SK-N-SH (cell line): ENCODE results near the gene MYH10. TPM values are rescaled to one million over a fixed set of nuclear protein-coding genes. Genes with fewer than 3 reads are reported as not detected.
A peak's percentile ranks its signal among the peaks of the same experiment; 100 is the strongest.

ENCODE experiments used
- CTCF ChIA-PET: fragments of 300-600, 350-600 bp; formaldehyde crosslinking; extraction: SDS; loops from one replicate; lab custom pipeline; 2021; lab: Yijun Ruan, JAX
- POLR2A ChIA-PET: fragments of 350-600 bp; sonication (Branson Sonifier 250); formaldehyde crosslinking; extraction: SDS; loops from one replicate; lab custom pipeline; 2020; ENCODE audit warnings: antibody characterized with exemption, inconsistent platforms; lab: Yijun Ruan, JAX
- DNase-seq: peaks from one replicate; pipeline ENCODE4 v3.0.0; 2012
- H2AFZ ChIP-seq: fragments of 200-600 bp; sonication (generic); 2 replicates; pipeline ENCODE4 v1.8.1; 2016; ENCODE audit warnings: antibody characterized with exemption, mild to moderate bottlenecking, low read depth
- H3F3A ChIP-seq: fragments of 200-600 bp; sonication (generic); replicated peaks from 2 replicates; pipeline ENCODE3; 2016; ENCODE audit warnings: antibody characterized with exemption, mild to moderate bottlenecking; ENCODE audit not compliant: insufficient read depth
- H3K27ac ChIP-seq, 2 experiments: fragments of 200-500 bp in 1 of 2; fragments of 200-600 bp in 1 of 2; sonication (Bioruptor generic) in 1 of 2; sonication (generic), shearing (Covaris generic) in 1 of 2; 2 replicates each; pipeline versions ENCODE4 v1.5.1 to v1.6.1; 2014 to 2016; ENCODE audit warnings: low read depth in 2 of 2, inconsistent platforms in 1 of 2, low read length in 1 of 2, mild to moderate bottlenecking in 1 of 2, mixed read lengths in 1 of 2
- H3K27me3 ChIP-seq: fragments of 200-600 bp; sonication (generic), shearing (Covaris generic); 2 replicates; pipeline ENCODE4 v1.6.1; 2016; ENCODE audit warnings: mixed run types; ENCODE audit not compliant: insufficient read depth
- H3K36me3 ChIP-seq, 2 experiments: fragments of 200-500 bp in 1 of 2; fragments of 200-600 bp in 1 of 2; sonication (Bioruptor generic) in 1 of 2; sonication (generic) in 1 of 2; replicated peaks in 1 of 2; 2 replicates each; pipeline versions ENCODE3 to v1.5.1; 2014 to 2016; ENCODE audit warnings: low read length in 1 of 2, mild to moderate bottlenecking in 1 of 2; ENCODE audit not compliant: insufficient read depth in 2 of 2, control insufficient read depth in 1 of 2
- H3K4me1 ChIP-seq, 2 experiments: fragments of 200-500 bp in 1 of 2; fragments of 200-600 bp in 1 of 2; sonication (Bioruptor generic) in 1 of 2; sonication (generic), shearing (Covaris generic) in 1 of 2; 2 replicates each; pipeline versions ENCODE4 v1.5.1 to v1.6.1; 2014 to 2016; ENCODE audit warnings: low read depth in 1 of 2, low read length in 1 of 2, mixed run types in 1 of 2; ENCODE audit not compliant: insufficient read depth in 2 of 2, control insufficient read depth in 1 of 2
- H3K4me2 ChIP-seq: fragments of 200-600 bp; sonication (generic), shearing (Covaris generic); 2 replicates; pipeline ENCODE4 v1.6.1; 2017; ENCODE audit warnings: mixed run types
- H3K4me3 ChIP-seq, 2 experiments: fragments of 200-500 bp in 1 of 2; fragments of 200-600 bp in 1 of 2; sonication (Bioruptor generic) in 1 of 2; sonication (generic), shearing (Covaris generic) in 1 of 2; 2 replicates each; pipeline versions ENCODE4 v1.5.1 to v1.8.1; 2014 to 2016; ENCODE audit warnings: low read depth in 2 of 2, inconsistent platforms in 1 of 2, low read length in 1 of 2, mild to moderate bottlenecking in 1 of 2, mixed read lengths in 1 of 2, moderate library complexity in 1 of 2
- H3K79me2 ChIP-seq: fragments of 200-600 bp; sonication (generic); 2 replicates; pipeline ENCODE4 v1.8.1; 2017; ENCODE audit warnings: mild to moderate bottlenecking; ENCODE audit not compliant: insufficient read depth
- H3K9ac ChIP-seq: fragments of 200-600 bp; sonication (generic); 2 replicates; pipeline ENCODE4 v1.6.1; 2017; ENCODE audit warnings: mixed run types
- H3K9me2 ChIP-seq: fragments of 200-600 bp; sonication (generic); 2 replicates; pipeline ENCODE4 v1.6.1; 2017; ENCODE audit warnings: mixed run types
- H3K9me3 ChIP-seq: fragments of 200-600 bp; sonication (generic); 2 replicates; pipeline ENCODE4 v1.6.1; 2017; ENCODE audit warnings: mixed run types, mild to moderate bottlenecking, moderate library complexity
- H4K20me1 ChIP-seq: fragments of 200-600 bp; sonication (generic); 2 replicates; pipeline ENCODE4 v1.6.1; 2017; ENCODE audit warnings: mild to moderate bottlenecking, mixed run types; ENCODE audit not compliant: insufficient read depth
- CHD2 ChIP-seq: fragments of 150-350 bp; IDR thresholded peaks from 2 replicates; pipeline ENCODE4 v1.6.1; 2018; ENCODE audit warnings: low read length; ENCODE audit not compliant: partially characterized antibody
- EZH2phosphoT487 ChIP-seq: fragments of 200-600 bp; sonication (generic); IDR thresholded peaks from 2 replicates; pipeline ENCODE4 v1.6.1; 2017; ENCODE audit warnings: low read depth, mixed run types, mild to moderate bottlenecking, antibody characterized with exemption, moderate library complexity, borderline replicate concordance
- FOSL2 ChIP-seq: IDR thresholded peaks from 2 replicates; pipeline ENCODE4 v1.4.0; 2012; ENCODE audit warnings: low read depth, mild to moderate bottlenecking, moderate library complexity, borderline replicate concordance
- GABPA ChIP-seq: IDR thresholded peaks from 2 replicates; pipeline ENCODE4 v1.4.0; 2012; ENCODE audit warnings: low read depth, mild to moderate bottlenecking
- MXI1 ChIP-seq: IDR thresholded peaks from 2 replicates; pipeline ENCODE4 v1.6.1; 2012; ENCODE audit warnings: mild to moderate bottlenecking, low read depth, low read length, improper control_type of control experiment
- NFIC ChIP-seq: IDR thresholded peaks from 2 replicates; pipeline ENCODE4 v1.4.0; 2012; ENCODE audit warnings: borderline replicate concordance
- RAD21 ChIP-seq: IDR thresholded peaks from 2 replicates; pipeline ENCODE4 v1.6.1; 2012; ENCODE audit warnings: mild to moderate bottlenecking, low read length
- RCOR1 ChIP-seq: fragments of 150-350 bp; IDR thresholded peaks from 2 replicates; pipeline ENCODE4 v1.6.1; 2017; ENCODE audit warnings: antibody characterized with exemption, low read length
- RFX5 ChIP-seq: IDR thresholded peaks from 2 replicates; pipeline ENCODE4 v1.6.1; 2012; ENCODE audit warnings: mild to moderate bottlenecking, improper control_type of control experiment, low read length
- SIN3A ChIP-seq: IDR thresholded peaks from 2 replicates; pipeline ENCODE4 v1.6.1; 2012; ENCODE audit warnings: low read depth, mild to moderate bottlenecking, low read length, moderate library complexity, borderline replicate concordance
- TAF1 ChIP-seq: IDR thresholded peaks from 2 replicates; pipeline ENCODE4 v1.6.1; 2012; ENCODE audit warnings: low read depth, mild to moderate bottlenecking, low read length, moderate library complexity, borderline replicate concordance
- YY1 ChIP-seq: IDR thresholded peaks from 2 replicates; pipeline ENCODE4 v1.4.0; 2012; ENCODE audit warnings: low read depth, mild to moderate bottlenecking
- WGBS: methylation state at CpG from one replicate; pipeline ENCODE4 v1.1.6; 2017; ENCODE audit warnings: low lambda C conversion rate; 5-methylcytosine and 5-hydroxymethylcytosine counted together
- polyA plus RNA-seq, 3 experiments: library from polyadenylated mRNA; depleted of rRNA; stranded (reverse); fragments of >200 nt; gene quantifications; 2 replicates each; pipeline ENCODE4 v1.2.3, GENCODE V29; 2012
- TF ChIP-seq, protein P1 (sequence below): fragments of 150-350 bp; IDR thresholded peaks from 2 replicates; pipeline ENCODE4 v1.6.1; 2016; ENCODE audit warnings: mild to moderate bottlenecking, low read depth, low read length
- TF ChIP-seq, protein P2 (sequence below): IDR thresholded peaks from 2 replicates; pipeline ENCODE4 v1.4.0; 2012; ENCODE audit warnings: low read depth
- TF ChIP-seq, protein P3 (sequence below): IDR thresholded peaks from 2 replicates; pipeline ENCODE4 v1.4.0; 2012; ENCODE audit warnings: low read depth, borderline replicate concordance
- TF ChIP-seq, protein P4 (sequence below): fragments of 150-350 bp; IDR thresholded peaks from 2 replicates; pipeline ENCODE4 v1.6.1; 2017; ENCODE audit warnings: antibody characterized with exemption, low read length, low read depth, borderline replicate concordance

MYH10 gene
- polyA plus RNA-seq, 1 of the 3 experiments (the other 2 are of a cell fraction), result 64.2 TPM

DNA sequence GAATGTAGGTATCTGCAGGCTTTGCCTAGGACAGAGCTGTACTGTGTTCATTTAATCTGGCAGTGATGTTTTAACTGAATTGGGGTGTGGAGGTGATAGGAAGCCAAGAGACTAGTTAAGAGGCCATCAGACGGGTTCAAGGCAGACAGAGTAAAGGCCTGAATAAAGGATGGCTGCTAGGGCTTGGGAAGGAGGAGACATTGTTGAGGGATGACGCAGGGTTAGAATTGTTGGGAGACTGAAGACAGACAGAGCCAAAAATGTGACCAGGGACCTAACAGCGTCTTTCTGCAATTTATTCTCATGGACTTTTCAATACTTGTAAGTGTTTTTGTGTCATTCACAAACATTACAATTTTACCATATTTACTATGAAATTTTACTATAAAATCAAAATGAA is 48.6 kb upstream of the MYH10 start:
- Histone ChIP-seq H2AFZ (no peak overlapping the region), H3K4me2 (no peak overlapping the region), H3K79me2 (no peaks in the 10 kb centered on the region), H3K27me3 (no peaks in the 10 kb centered on the region), H3K9me2 (no peaks in the 10 kb centered on the region), H3K4me1 (peaks cover 4 to 17% of the 10 kb centered on the region in 2 experiments; a peak in 3 of 4 replicates), H3K27ac (no peak overlapping the region), H4K20me1 (no peaks in the 10 kb centered on the region), H3K9ac (no peak overlapping the region), H3K9me3 (no peaks in the 10 kb centered on the region), H3K36me3 (no peaks in the 10 kb centered on the region), H3F3A (peaks cover 23% of the 10 kb centered on the region), H3K4me3 (no peak overlapping the region)
- POLR2A ChIA-PET, result no interaction called here
- CTCF ChIA-PET, result interaction anchor here (1.5 to 2.4 kb wide), 2 partner anchors 20 to 67 kb away, joined by 4 to 10 read pairs; no protein-coding TSS in a partner anchor
- TF ChIP-seq MXI1 (no peak), CHD2 (no peak), YY1 (no peak), NFIC (no peak), RCOR1 (no peak), TAF1 (no peak), EZH2phosphoT487 (no peak), GABPA (no peak)
- TF ChIP-seq, protein P1, sequence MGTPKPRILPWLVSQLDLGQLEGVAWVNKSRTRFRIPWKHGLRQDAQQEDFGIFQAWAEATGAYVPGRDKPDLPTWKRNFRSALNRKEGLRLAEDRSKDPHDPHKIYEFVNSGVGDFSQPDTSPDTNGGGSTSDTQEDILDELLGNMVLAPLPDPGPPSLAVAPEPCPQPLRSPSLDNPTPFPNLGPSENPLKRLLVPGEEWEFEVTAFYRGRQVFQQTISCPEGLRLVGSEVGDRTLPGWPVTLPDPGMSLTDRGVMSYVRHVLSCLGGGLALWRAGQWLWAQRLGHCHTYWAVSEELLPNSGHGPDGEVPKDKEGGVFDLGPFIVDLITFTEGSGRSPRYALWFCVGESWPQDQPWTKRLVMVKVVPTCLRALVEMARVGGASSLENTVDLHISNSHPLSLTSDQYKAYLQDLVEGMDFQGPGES, result no peak
- TF ChIP-seq, protein P2, sequence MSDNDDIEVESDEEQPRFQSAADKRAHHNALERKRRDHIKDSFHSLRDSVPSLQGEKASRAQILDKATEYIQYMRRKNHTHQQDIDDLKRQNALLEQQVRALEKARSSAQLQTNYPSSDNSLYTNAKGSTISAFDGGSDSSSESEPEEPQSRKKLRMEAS, result no peak
- TF ChIP-seq, protein P3, sequence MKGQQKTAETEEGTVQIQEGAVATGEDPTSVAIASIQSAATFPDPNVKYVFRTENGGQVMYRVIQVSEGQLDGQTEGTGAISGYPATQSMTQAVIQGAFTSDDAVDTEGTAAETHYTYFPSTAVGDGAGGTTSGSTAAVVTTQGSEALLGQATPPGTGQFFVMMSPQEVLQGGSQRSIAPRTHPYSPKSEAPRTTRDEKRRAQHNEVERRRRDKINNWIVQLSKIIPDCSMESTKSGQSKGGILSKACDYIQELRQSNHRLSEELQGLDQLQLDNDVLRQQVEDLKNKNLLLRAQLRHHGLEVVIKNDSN, result no peak
- DNase-seq, result no peak
- 76% methylated on average over 3 of the region's 3 CpGs for WGBS

DNA sequence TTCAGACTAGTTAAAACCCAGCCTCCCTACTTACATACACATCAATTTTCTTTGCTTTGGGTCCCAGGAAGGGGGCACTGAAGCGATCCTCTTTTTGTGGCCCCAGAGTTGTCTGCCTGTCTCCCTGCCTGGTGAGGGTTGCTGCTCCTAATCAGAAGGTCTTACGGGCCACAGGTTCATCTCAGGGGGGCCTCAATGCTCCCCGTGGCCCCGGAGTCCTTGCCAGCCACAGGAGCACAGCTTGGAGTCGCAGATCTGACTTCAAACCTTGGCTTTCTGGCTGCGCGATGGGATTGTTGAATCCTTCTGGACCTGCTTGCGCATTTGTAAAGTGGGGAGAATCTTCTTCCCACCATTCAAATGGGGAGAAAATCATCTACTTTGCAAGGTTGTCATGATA is 44.8 kb upstream of the MYH10 start:
- POLR2A ChIA-PET, result no interaction called here
- DNase-seq, result no peak
- 0 out of 4 replicates have a peak overlapping the region, but pooled peaks of 1 of the 2 experiments have one; percentile 64 for H3K27ac ChIP-seq

More for the DNA sequence above, 44.8 kb upstream of the MYH10 start:
- H3K4me2 ChIP-seq, result no peak overlapping the region
- H3F3A ChIP-seq, result peaks cover 11% of the 10 kb centered on the region
- H3K4me1 ChIP-seq, result peaks cover 15 to 18% of the 10 kb centered on the region in 2 experiments; a peak in 3 of 4 replicates
- no peaks in the 10 kb centered on the region for H3K27me3 ChIP-seq
- no peaks in the 10 kb centered on the region for H3K79me2 ChIP-seq
- CTCF ChIA-PET, result interaction anchor here (1.1 kb wide), 1 partner anchor 70 kb away, joined by 4 read pairs; no protein-coding TSS in a partner anchor
- no peaks in the 10 kb centered on the region for H4K20me1 ChIP-seq
- TF ChIP-seq RAD21, result no peak
- TF ChIP-seq, protein P1, result no peak
- no peak for TF ChIP-seq GABPA
- TF ChIP-seq NFIC, result no peak
- TF ChIP-seq FOSL2, result no peak
- no peak for TF ChIP-seq SIN3A
- TF ChIP-seq EZH2phosphoT487, result no peak
- TF ChIP-seq MXI1, result no peak
- TF ChIP-seq, protein P4, sequence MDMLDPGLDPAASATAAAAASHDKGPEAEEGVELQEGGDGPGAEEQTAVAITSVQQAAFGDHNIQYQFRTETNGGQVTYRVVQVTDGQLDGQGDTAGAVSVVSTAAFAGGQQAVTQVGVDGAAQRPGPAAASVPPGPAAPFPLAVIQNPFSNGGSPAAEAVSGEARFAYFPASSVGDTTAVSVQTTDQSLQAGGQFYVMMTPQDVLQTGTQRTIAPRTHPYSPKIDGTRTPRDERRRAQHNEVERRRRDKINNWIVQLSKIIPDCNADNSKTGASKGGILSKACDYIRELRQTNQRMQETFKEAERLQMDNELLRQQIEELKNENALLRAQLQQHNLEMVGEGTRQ, result no peak
- TF ChIP-seq RFX5, result no peak
- H3K36me3 ChIP-seq, result no peaks in the 10 kb centered on the region
- no peaks in the 10 kb centered on the region for H3K9me3 ChIP-seq
- H3K4me3 ChIP-seq, result no peak overlapping the region
- H3K9me2 ChIP-seq, result no peaks in the 10 kb centered on the region
- H3K9ac ChIP-seq, result no peak overlapping the region
- H2AFZ ChIP-seq, result no peak overlapping the region
- WGBS, result 81% methylated on average over 8 of the region's 8 CpGs
